ENCODE results near the gene GSTM1.
"Not testable (repeated sequence)": the region's sequence is repeated elsewhere in the genome, so short reads cannot be mapped to it uniquely, and the experiment has no call there.

Gene GSTM1

GRCh38 chr1:109659997-109660690 is 27.5 kb upstream of the GSTM1 start:
- no peak for DNase-seq (ENCODE audit: low read depth in 2 of 3, low spot score in 1 of 3)

- DNase-seq (ENCODE audit: low read depth in 2 of 3, low spot score in 1 of 3): not testable (repeated sequence)
These were observed 27.0 kb upstream of the GSTM1 start for GRCh38 chr1:109660691-109661026.

DNA sequence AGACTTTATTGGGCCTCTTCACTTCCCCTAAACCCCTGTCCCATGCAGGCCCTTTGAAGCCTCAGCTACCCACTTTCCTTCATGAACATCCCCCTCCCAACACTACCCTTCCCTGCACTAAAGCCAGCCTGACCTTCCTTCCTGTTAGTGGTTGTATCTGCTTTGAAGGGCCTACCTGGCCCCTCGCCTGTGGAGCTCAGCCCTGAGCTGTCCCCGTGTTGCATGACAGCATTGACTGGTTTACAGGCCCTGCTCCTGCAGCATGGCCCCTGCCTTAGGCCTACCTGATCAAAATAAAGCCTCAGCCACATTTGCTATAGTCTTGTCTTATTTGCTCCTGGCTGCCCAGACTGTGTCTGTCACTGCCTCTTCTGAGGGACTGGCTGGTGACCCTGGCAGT is 26.2 kb upstream of the GSTM1 start:
- DNase-seq (ENCODE audit: low read depth in 2 of 3, low spot score in 1 of 3): no peak

DNA sequence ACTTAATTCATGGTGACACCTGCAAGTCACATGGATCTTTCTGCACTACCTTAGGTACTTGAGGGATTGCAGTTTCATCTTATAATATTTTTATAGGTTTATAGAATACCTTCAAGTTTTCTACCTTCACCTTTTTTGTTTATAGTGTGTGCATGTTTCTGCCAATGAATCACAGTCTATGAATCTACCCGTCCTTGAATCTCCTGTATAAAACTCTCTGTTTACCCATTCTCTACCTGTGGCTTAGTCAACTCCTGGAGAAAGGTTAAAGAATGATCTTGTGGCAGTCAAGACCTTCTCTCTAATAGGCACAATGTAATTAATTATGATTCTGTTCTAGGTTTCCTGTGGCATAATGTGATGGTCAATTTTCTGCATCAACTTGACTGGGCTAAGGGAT is 22.9 kb upstream of the GSTM1 start:
- DNase-seq (ENCODE audit: low read depth in 2 of 3, low spot score in 1 of 3): no peak

- peak; percentile 74 to 83 (median 76) for DNase-seq (ENCODE audit: low read depth in 2 of 3, low spot score in 1 of 3)
These were observed 20.0 kb upstream of the GSTM1 start, which contains the start of gene GSTM2 for GRCh38 chr1:109667452-109668122. Gene GSTM2, plus strand, starts transcription at chr1:109668057. Its CDS starts 59 bp downstream, at chr1:109668116.

DNA sequence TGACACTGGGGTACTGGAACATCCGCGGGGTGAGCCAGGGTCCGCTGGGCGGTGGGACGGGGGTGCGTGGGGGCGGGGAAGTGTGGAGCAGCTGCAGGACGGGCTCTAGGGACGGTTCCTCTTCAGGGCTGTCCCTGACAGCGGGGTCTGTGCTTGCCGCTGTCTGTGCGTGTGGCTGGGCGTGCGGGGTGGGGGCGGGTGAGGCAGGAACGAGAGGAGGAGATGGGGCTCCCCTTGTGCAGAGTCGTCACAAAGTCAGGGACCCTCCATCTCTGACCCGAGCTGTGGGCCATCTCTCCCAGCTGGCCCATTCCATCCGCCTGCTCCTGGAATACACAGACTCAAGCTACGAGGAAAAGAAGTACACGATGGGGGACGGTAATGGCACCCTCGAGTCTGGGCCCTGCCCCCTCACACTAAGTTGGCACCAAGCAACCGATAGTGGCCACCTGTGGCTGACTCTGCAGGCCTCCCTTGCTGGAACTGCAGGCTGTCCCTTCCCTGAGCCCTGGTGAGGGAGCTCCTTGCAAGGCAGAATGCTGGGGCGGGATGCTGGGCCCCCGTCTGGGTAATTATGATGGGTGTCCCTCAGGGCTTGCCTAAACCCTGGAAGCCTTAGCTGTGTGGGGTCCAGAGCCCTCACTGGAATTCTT is 19.4 kb upstream of the GSTM1 start:
- no peak for DNase-seq (ENCODE audit: low read depth in 2 of 3, low spot score in 1 of 3)

DNA sequence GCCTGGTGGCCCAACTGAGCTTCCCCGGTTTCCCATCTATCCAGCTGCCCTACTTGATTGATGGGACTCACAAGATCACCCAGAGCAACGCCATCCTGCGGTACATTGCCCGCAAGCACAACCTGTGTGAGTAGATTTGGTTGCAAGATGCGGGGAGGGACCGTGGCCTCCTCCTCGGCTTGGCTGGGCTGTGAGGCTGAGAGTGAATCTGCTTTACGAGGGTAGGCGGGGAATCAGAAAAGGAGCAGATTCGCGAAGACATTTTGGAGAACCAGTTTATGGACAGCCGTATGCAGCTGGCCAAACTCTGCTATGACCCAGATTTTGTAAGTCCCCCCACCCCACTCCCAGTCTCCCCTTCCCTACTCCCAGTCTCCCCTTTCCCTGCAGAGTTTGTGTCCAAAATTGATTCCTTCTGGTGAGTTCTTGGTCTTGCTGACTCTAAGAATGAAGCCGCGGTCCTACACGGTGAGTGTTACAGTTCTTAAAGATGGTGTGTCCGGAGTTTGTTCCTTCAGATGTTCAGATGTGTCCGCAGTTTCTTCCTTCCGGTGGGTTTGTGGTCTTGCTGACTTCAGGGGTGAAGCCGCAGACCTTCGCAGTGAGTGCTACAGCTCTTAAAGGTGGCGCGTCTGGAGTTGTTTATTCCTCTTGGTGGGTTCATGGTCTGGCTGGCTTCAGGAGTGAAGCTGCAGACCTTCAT is 18.2 kb upstream of the GSTM1 start:
- no peak for DNase-seq (ENCODE audit: low read depth in 2 of 3, low spot score in 1 of 3)

DNA sequence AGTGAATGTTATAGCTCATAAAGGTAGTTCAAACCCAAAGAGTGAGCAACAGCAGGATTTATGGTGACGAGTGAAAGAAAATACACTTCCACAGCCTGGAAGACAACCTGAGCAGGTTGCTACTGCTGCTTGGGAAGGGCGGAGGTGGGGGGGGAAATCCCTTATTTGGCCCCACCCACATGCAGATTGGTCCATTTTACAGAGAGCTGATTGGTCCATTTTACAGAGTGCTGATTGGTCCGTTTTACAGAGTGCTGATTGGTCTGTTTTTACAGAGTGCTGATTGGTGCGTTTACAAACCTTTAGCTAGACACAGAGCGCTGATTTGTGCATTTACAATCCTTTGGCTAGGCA is 17.7 kb upstream of the GSTM1 start:
- not testable (repeated sequence) for DNase-seq (ENCODE audit: low read depth in 2 of 3, low spot score in 1 of 3)

DNA sequence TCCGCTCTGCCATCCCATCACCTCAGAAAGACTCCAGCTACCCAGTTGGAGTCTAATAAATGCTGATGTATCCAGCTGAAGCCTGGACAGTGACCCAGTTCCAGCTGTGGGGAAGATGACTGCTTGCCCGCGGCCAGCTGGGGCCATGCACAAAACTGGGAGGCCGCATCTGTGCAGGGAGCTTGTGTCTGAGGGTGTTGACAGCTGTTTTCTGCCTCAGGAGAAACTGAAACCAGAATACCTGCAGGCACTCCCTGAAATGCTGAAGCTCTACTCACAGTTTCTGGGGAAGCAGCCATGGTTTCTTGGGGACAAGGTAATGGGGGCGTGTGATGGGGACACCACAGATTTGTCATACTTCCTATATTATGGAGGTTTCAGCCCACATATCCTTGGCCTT is 16.6 kb upstream of the GSTM1 start:
- DNase-seq (ENCODE audit: low read depth in 2 of 3, low spot score in 1 of 3): no peak

DNA sequence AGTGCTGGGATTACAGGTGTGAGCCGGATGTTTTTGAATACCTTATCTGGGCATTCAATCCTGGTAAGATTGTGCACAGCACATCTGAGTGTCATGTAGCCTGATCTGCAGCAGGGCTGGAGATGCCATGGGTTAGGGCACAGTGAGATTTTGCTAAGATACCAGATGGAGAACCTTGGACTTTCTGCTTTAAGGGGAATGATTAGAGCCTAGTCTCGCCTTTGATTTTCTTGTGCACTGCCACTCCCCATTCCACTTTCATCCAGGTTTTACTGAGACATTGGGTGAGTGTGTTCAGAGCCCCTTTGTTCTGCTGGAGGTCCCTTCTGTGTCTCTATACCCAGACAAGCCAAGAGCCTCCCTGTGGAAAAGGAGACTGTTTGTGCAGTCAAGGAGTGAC is 13.8 kb upstream of the GSTM1 start:
- DNase-seq (ENCODE audit: low read depth in 2 of 3, low spot score in 1 of 3): not testable (repeated sequence)

DNA sequence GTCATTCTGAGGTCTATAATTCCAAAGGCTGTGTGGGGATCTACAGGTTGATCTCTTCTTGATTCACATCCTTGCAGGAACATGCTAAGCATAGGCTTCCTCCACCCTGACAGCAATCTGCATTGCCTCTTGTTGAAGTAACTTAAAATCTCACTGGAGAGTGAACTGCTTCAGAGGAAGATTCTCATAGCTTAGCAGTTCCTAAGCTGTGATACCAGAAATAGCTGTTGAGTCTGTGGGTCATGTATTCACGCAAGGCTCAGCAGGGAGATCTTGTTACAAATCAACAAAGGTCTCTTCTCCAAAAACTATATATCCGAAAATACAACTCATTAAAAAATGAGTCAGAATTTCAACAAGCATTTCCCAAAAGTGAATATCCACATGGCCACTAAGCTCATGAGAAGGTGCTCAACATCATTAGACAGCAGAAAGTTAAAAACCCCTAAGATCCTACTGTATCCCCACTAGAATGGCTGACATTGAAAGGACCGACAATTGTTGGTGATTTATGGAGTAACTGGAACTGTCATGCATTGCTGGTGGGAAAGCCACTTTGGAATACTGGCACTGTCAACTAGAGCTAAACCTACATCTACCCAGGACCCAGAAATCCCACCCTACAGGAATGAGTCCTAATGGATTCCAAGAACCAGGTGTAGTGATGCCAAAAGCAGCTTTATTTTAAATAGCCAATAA is 10.8 kb upstream of the GSTM1 start:
- not testable (repeated sequence) for DNase-seq (ENCODE audit: low read depth in 2 of 3, low spot score in 1 of 3)

GRCh38 chr1:109677459-109677858 is 10.2 kb upstream of the GSTM1 start:
- DNase-seq (ENCODE audit: low read depth in 2 of 3, low spot score in 1 of 3): no peak

- DNase-seq (ENCODE audit: low read depth in 2 of 3, low spot score in 1 of 3): not testable (repeated sequence)
These were observed 9.0 kb upstream of the GSTM1 start for GRCh38 chr1:109678637-109679036.

GRCh38 chr1:109684777-109685176 is 2.8 kb upstream of the GSTM1 start:
- DNase-seq (ENCODE audit: low read depth in 2 of 3, low spot score in 1 of 3): not testable (repeated sequence)

GRCh38 chr1:109685399-109685798 is 2.2 kb upstream of the GSTM1 start:
- DNase-seq (ENCODE audit: low read depth in 2 of 3, low spot score in 1 of 3): not testable (repeated sequence)

GRCh38 chr1:109685890-109686289 is 1.7 kb upstream of the GSTM1 start:
- not testable (repeated sequence) for DNase-seq (ENCODE audit: low read depth in 2 of 3, low spot score in 1 of 3)

GRCh38 chr1:109687109-109687508 is 508 bp upstream of the GSTM1 start:
- DNase-seq (ENCODE audit: low read depth in 2 of 3, low spot score in 1 of 3): not testable (repeated sequence)

DNA sequence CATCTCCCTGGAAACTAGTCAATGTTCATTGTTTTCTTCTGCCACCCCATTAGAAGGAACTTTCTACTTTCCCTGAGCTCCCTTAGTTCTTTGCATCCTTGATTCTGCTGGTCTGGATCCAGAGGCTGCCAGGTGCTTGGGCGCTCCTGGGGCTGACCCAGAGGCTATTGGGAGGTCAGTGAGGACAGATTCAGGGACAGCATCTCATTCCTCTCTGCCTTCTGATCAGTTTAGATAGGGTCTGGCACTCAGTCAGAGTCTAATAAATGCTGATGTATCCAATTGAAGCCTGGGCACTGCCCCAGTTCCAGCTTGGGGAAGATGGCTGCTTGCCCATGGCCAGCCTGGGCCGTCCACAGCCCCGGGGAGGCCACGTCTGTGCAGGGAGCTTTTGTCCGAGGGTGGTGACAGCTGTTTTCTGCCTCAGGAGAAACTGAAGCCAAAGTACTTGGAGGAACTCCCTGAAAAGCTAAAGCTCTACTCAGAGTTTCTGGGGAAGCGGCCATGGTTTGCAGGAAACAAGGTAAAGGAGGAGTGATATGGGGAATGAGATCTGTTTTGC is 2.3 kb downstream of the GSTM1 start:
- DNase-seq (ENCODE audit: low read depth in 2 of 3, low spot score in 1 of 3): no peak

- no peak for DNase-seq (ENCODE audit: low read depth in 2 of 3, low spot score in 1 of 3)
These were observed 4.1 kb downstream of the GSTM1 start for GRCh38 chr1:109691759-109692158.

DNA sequence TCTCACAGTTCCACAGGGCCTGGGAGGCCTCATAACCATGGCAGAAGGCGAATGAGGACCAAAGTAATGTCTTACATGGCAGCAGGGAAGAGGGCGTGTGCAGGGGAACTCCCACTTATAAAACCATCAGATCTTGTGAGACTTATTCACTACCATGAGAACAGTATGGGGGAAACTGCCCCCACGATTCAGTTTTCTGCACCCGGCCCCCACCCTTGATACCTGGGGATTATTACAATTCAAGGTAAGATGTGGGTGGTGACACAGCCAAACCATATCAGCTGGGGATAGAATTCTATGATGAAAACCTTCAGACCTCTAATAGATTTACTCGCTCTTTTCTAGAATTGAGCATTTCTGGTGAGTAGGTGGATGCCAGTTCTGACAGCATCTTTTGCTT is 6.8 kb downstream of the GSTM1 start:
- DNase-seq (ENCODE audit: low read depth in 2 of 3, low spot score in 1 of 3): not testable (repeated sequence)

DNA sequence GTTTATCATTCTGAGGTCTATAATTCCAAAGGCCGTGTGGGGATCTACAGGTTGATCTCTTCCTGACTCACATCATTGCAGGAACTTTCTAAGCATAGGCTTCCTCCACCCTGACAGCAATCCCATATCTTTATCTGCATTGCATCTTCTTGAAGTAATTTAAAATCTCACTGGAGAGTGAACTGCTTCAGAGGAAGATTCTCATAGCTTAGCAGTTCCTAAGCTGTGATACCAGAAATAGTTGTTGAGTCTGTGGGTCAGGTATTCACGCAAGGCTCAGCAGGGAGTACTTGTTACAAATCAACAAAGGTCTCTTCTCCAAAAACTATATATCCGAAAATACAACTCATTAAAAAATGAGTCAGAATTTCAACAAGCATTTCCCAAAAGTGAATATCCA is 7.5 kb downstream of the GSTM1 start:
- DNase-seq (ENCODE audit: low read depth in 2 of 3, low spot score in 1 of 3): not testable (repeated sequence)

Measured in stimulated activated CD4-positive, alpha-beta T cell treated with anti-CD3 and anti-CD28 coated beads, Interleukin-12 subunit alpha, Interleukin-12 subunit beta, amount 100 ng/mL, for 48 hours (primary cell).